Osteocyte (in vitro differentiated cells): ENCODE results near the gene ADAMTS18. TPM values are rescaled to one million over a fixed set of nuclear protein-coding genes. Genes with fewer than 3 reads are reported as not detected.

Source experiments
- DNase-seq: peaks from one replicate; pipeline ENCODE4 v3.0.0; 2021; ENCODE audit warnings: mixed read lengths; ENCODE audit not compliant: unreplicated experiment; ENCODE audit errors: extremely low spot score
- H3K27ac Mint-ChIP-seq: one replicate; pipeline ENCODE4 v1.8.0; 2021; ENCODE audit warnings: mild to moderate bottlenecking, mixed read lengths; ENCODE audit not compliant: unreplicated experiment
- H3K27me3 Mint-ChIP-seq: one replicate; pipeline ENCODE4 v1.8.0; 2021; ENCODE audit warnings: mixed read lengths; ENCODE audit not compliant: unreplicated experiment
- H3K36me3 Mint-ChIP-seq: one replicate; pipeline ENCODE4 v1.8.0; 2021; ENCODE audit warnings: mixed read lengths; ENCODE audit not compliant: unreplicated experiment
- H3K4me1 Mint-ChIP-seq: one replicate; pipeline ENCODE4 v1.8.0; 2021; ENCODE audit warnings: mixed read lengths; ENCODE audit not compliant: unreplicated experiment
- H3K4me3 Mint-ChIP-seq: one replicate; pipeline ENCODE4 v1.8.0; 2021; ENCODE audit warnings: mild to moderate bottlenecking, moderate library complexity, mixed read lengths; ENCODE audit not compliant: unreplicated experiment
- H3K9me3 Mint-ChIP-seq: one replicate; pipeline ENCODE4 v1.8.0; 2021; ENCODE audit warnings: mixed read lengths; ENCODE audit not compliant: unreplicated experiment
- total RNA-seq: library from RNA; stranded (reverse); gene quantifications from 2 replicates; pipeline ENCODE4 v1.2.1, GENCODE V29; 2021
- TF ChIP-seq, protein P1 (sequence below): fragments of 200-600 bp; sonication (generic); IDR thresholded peaks from 2 replicates; pipeline ENCODE4 v1.5.0; 2021; ENCODE audit warnings: antibody characterized with exemption, mild to moderate bottlenecking, moderate library complexity

ADAMTS18 gene
- total RNA-seq, 1 donor from 2014 or later = not detected

DNA sequence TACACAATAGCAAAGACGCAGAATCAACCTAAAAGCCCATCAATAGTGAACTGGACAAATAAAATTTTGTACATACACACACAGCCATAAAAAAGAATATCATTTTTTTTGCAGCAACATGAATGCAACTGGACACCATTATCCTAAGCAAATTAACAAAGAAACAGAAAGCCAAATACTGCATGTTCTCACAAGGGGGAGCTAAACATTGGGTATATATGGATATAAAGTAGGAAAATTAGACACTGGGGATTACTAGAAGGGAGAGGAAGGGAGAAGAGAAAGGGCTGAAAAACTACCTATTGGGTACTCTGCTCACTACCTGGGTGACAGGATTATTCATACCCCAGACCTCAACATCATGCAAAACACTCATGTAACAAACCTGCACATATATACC is 28.2 kb downstream of the ADAMTS18 start:
- TF ChIP-seq, protein P1, sequence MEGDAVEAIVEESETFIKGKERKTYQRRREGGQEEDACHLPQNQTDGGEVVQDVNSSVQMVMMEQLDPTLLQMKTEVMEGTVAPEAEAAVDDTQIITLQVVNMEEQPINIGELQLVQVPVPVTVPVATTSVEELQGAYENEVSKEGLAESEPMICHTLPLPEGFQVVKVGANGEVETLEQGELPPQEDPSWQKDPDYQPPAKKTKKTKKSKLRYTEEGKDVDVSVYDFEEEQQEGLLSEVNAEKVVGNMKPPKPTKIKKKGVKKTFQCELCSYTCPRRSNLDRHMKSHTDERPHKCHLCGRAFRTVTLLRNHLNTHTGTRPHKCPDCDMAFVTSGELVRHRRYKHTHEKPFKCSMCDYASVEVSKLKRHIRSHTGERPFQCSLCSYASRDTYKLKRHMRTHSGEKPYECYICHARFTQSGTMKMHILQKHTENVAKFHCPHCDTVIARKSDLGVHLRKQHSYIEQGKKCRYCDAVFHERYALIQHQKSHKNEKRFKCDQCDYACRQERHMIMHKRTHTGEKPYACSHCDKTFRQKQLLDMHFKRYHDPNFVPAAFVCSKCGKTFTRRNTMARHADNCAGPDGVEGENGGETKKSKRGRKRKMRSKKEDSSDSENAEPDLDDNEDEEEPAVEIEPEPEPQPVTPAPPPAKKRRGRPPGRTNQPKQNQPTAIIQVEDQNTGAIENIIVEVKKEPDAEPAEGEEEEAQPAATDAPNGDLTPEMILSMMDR = no peak
- H3K4me1 Mint-ChIP-seq = no peaks in the 10 kb centered on the region
- H3K27me3 Mint-ChIP-seq = no peaks in the 10 kb centered on the region
- H3K27ac Mint-ChIP-seq = no peak overlapping the region
- H3K4me3 Mint-ChIP-seq = no peak overlapping the region
- no peaks in the 10 kb centered on the region for H3K36me3 Mint-ChIP-seq
- no peak for DNase-seq
- peaks cover 23% of the 10 kb centered on the region for H3K9me3 Mint-ChIP-seq

DNA sequence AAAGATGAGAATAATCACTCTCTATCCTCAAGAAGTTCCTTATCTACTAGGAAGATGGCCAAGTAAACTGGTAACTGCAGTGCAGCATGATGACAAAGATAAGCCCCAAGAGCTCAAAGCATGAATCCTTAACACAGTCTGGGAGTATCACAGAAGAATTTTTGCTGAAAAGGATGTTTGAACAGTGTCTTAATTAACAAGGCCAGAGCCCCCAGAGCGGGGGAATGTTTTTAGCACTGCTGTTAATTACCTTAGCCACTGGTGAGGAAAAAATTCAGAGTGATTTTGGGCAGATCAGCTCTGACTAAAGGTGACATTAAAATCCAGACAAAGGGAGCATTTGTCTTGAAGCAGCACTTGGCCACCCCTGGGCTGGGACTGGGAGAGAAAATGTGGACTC is 30.1 kb downstream of the ADAMTS18 start:
- Mint-ChIP-seq H3K27ac (no peak overlapping the region), H3K4me3 (no peak overlapping the region), H3K36me3 (no peaks in the 10 kb centered on the region), H3K27me3 (peaks cover 2% of the 10 kb centered on the region), H3K9me3 (peaks cover 19% of the 10 kb centered on the region), H3K4me1 (no peaks in the 10 kb centered on the region)
- TF ChIP-seq, protein P1 = no peak
- no peak for DNase-seq

DNA sequence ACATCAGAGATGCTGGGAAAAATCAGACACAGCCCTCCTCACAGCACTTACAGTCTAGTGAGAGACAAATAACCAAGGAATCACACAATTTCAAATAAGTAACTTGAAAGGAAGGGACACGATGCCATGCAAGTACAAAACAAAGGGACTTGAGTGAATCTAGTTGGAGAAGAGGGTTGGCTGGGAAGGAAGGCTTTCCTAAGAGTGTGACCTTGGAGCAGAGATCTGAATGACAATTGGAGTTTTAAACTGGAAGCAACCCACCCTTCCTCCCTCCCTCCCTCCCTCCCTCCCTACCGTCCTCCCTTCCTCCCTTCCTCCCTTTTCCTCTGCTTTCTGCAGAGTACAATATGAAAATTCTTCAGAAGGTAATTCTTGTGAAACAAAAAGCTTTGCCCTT is 31.1 kb downstream of the ADAMTS18 start:
- TF ChIP-seq, protein P1 = no peak
- Mint-ChIP-seq H3K9me3 (peaks cover 18% of the 10 kb centered on the region), H3K27ac (no peak overlapping the region), H3K4me1 (no peaks in the 10 kb centered on the region), H3K36me3 (no peaks in the 10 kb centered on the region), H3K4me3 (no peak overlapping the region), H3K27me3 (peaks cover 2% of the 10 kb centered on the region)
- no peak for DNase-seq

DNA sequence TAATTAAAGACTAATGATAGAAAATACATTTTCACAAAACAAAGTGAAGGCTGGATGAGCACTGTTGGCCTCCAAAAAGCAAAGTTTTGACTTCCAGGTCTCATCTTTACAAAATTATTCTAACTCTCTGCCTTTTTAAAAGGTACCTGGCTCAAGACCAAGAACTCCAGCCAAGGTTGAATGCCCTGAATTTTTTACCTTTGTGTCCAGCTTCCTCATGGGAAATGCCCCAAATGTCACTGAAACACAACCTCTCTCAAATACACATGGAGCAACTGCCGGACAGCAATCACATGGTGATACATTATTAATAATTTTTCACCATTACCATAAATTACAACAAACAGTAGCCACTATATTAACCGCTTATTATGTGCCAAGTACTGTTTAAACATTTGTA is 32.2 kb downstream of the ADAMTS18 start:
- no peaks in the 10 kb centered on the region for H3K4me1 Mint-ChIP-seq
- no peak overlapping the region for H3K27ac Mint-ChIP-seq
- H3K4me3 Mint-ChIP-seq = no peak overlapping the region
- TF ChIP-seq, protein P1 = no peak
- no peaks in the 10 kb centered on the region for H3K36me3 Mint-ChIP-seq
- peaks cover 12% of the 10 kb centered on the region for H3K9me3 Mint-ChIP-seq
- DNase-seq = no peak
- H3K27me3 Mint-ChIP-seq = peaks cover 2% of the 10 kb centered on the region

DNA sequence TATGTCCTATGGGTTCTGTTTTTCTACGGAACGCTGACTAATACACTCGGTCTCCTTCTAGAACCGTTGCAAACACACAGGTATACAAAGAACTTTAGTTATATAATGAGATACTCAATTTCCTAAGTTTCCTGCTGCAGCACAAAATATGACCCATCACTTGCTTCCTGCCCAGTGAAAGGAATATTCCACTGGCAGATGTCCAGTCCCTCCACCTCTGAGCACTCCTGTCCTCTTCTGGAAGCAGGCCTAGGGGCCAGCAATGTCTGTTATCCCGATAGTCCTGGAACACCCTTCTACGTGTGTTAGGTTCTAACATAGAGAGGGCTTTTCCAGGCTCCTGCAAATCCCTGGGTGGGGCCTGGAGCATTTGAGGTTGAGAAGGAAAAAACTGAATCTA is 32.7 kb downstream of the ADAMTS18 start:
- H3K9me3 Mint-ChIP-seq = peaks cover 6% of the 10 kb centered on the region
- H3K4me3 Mint-ChIP-seq = no peak overlapping the region
- H3K36me3 Mint-ChIP-seq = no peaks in the 10 kb centered on the region
- peaks cover 2% of the 10 kb centered on the region for H3K27me3 Mint-ChIP-seq
- H3K27ac Mint-ChIP-seq = no peak overlapping the region
- TF ChIP-seq, protein P1 = no peak
- no peak for DNase-seq
- H3K4me1 Mint-ChIP-seq = no peaks in the 10 kb centered on the region
